HepG2 (cell line): ENCODE measurements around the gene CUL9. TPM values are rescaled to one million over a fixed set of nuclear protein-coding genes. Genes with fewer than 3 reads are reported as not detected.

ENCODE experiments used
- BCL3 ChIP-seq: sonication (generic); formaldehyde crosslinking; IDR thresholded peaks from 2 replicates; pipeline ENCODE4 v1.5.1; 2020; ENCODE audit warnings: mild to moderate bottlenecking, missing genetic modification reagents, moderate library complexity
- HMGXB3 ChIP-seq: sonication (generic); formaldehyde crosslinking; IDR thresholded peaks from 2 replicates; pipeline ENCODE4 v1.4.0; 2020; ENCODE audit warnings: missing genetic modification reagents, borderline replicate concordance
- KMT2A ChIP-seq: sonication (generic); formaldehyde crosslinking; IDR thresholded peaks from 2 replicates; pipeline ENCODE4 v1.4.0; 2020; ENCODE audit warnings: missing genetic modification reagents
- RBAK ChIP-seq: sonication (generic); formaldehyde crosslinking; IDR thresholded peaks from 2 replicates; pipeline ENCODE4 v1.5.1; 2020; ENCODE audit warnings: mild to moderate bottlenecking, missing genetic modification reagents
- REPIN1 ChIP-seq: sonication (generic); formaldehyde crosslinking; IDR thresholded peaks from 2 replicates; pipeline ENCODE4 v1.8.0; 2022; ENCODE audit warnings: missing genetic modification reagents, low read depth, mild to moderate bottlenecking, borderline replicate concordance
- UBTF ChIP-seq: sonication (generic); formaldehyde crosslinking; IDR thresholded peaks from 2 replicates; pipeline ENCODE4 v1.4.0; 2020; ENCODE audit warnings: mild to moderate bottlenecking, missing genetic modification reagents
- ZBTB26 ChIP-seq: IDR thresholded peaks from 2 replicates; pipeline ENCODE4 v1.6.1; 2016; ENCODE audit warnings: missing compliant biosample characterization, missing genetic modification reagents, borderline replicate concordance
- ZFP36L2 ChIP-seq: sonication (generic); formaldehyde crosslinking; IDR thresholded peaks from 2 replicates; pipeline ENCODE4 v1.4.0; 2020; ENCODE audit warnings: missing genetic modification reagents
- ZHX2 ChIP-seq, 2 experiments: sonication (generic) in 1 of 2; formaldehyde crosslinking in 1 of 2; IDR thresholded peaks; 2 replicates each; pipeline versions ENCODE4 v1.6.1 to v1.9.0; 2014 to 2022; ENCODE audit warnings: antibody characterized with exemption in 1 of 2, borderline replicate concordance in 1 of 2, inconsistent platforms in 1 of 2, low read depth in 1 of 2, missing genetic modification reagents in 1 of 2
- ZNF331 ChIP-seq: sonication (generic); formaldehyde crosslinking; IDR thresholded peaks from 2 replicates; pipeline ENCODE4 v1.4.0; 2020; ENCODE audit warnings: missing genetic modification reagents
- ZUFSP ChIP-seq: sonication (generic); formaldehyde crosslinking; IDR thresholded peaks from 2 replicates; pipeline ENCODE4 v1.9.0; 2021; ENCODE audit warnings: missing genetic modification reagents, mild to moderate bottlenecking, borderline replicate concordance
- polyA plus RNA-seq, 8 experiments: library from polyadenylated mRNA; depleted of rRNA in 3 of 8; stranded (reverse) in 7 of 8; unstranded in 1 of 8; fragments of >200 nt; fragmentation: Illumina TruSeq in 4 of 8; extraction: Trizol in 4 of 8; gene quantifications; 2 replicates each; pipeline versions ENCODE4 v1.2.1 to v1.2.3, GENCODE V29; 2011 to 2016; ENCODE audit warnings: low read depth in 4 of 8, missing spikeins in 1 of 8, mixed read lengths in 1 of 8; ENCODE audit not compliant: insufficient read depth in 1 of 8
- total RNA-seq, 5 experiments: library from RNA; depleted of rRNA; stranded (reverse); fragments of >200 nt; fragmentation: Illumina TruSeq; extraction: Trizol; gene quantifications; 2 replicates each; pipeline ENCODE4 v1.2.3, GENCODE V29; 2016; ENCODE audit warnings: low read depth in 1 of 5

Gene CUL9
- total and polyA plus RNA-seq, 2 of the 13 experiments (the other 11 are each of a cell fraction or from before 2014, with no cell fraction given), result 11.4 to 13.7 TPM

- TF ChIP-seq RBAK (CRISPR knock-in tag), result no peak
- TF ChIP-seq REPIN1 (CRISPR knock-in tag), result no peak
- no peak for TF ChIP-seq ZFP36L2 (CRISPR knock-in tag)
- peak; percentile 12 for TF ChIP-seq UBTF (CRISPR knock-in tag)
- TF ChIP-seq ZHX2 (IDR thresholded peaks at IDR 0.05; ENCODE audit: low read depth), result no peak
- no peak for TF ChIP-seq ZHX2 (CRISPR knock-in tag; IDR thresholded peaks at IDR 0.05; ENCODE audit: borderline replicate concordance)
- TF ChIP-seq ZNF331 (CRISPR knock-in tag), result no peak
- no peak for TF ChIP-seq KMT2A (CRISPR knock-in tag)
- no peak for TF ChIP-seq BCL3 (CRISPR knock-in tag)
- no peak for TF ChIP-seq HMGXB3 (CRISPR knock-in tag)
- no peak for TF ChIP-seq ZUFSP (CRISPR knock-in tag)
- TF ChIP-seq ZBTB26 (CRISPR knock-in tag), result no peak; the same call in 1 of the 2 replicates
These were observed 83.6 kb downstream of the CUL9 start (continued) for GRCh38 chr6:43265564-43265963.
